ENCODE data around the gene NR6A1.

The NR6A1 gene

DNA sequence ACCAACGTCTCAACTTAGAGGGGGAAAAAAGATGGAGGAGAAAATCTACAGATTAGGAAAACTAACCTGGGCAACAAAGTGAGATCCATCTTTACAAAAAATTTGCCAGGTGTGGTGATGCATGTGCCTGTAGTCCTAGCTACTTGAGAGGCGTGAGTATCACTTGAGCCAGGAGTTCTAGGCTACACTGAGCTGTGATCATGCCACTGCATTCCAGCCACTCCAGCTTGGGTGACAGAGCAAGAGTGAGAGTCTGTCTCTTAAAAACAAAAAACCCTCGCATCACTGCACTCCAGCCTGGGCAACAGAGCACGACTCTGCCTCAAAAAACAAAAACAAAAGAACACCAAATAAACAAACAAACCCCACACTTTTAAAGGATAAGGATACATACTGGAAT is 165.9 kb downstream of the NR6A1 start:
- WGBS, 2 donors (ENCODE audit: extremely low coverage in 2 of 2, insufficient read length in 2 of 2, insufficient replicate concordance in 1 of 2), result no CpG with 5 or more reads among the region's 4 CpGs
- Histone ChIP-seq H4K8ac (ENCODE audit: low read depth, low read length) (no peak overlapping the region), H2BK12ac (ENCODE audit: low read length) (no peak overlapping the region), H3K9ac (ENCODE audit: low read depth, low read length, poor library complexity) (no peak overlapping the region), H3K14ac (ENCODE audit: low read length) (no peak overlapping the region), H3K9me3 (replicated peaks in 1 of 2; ENCODE audit: control insufficient read depth in 2 of 2, insufficient read depth in 1 of 2, low read depth in 1 of 2, low read length in 2 of 2) (no peaks in the 10 kb centered on the region), H3K79me1 (ENCODE audit: low read depth, low read length) (no peaks in the 10 kb centered on the region), H2AFZ (ENCODE audit: low read length) (no peak overlapping the region), H3K27ac (replicated peaks; ENCODE audit: low read length) (no peak overlapping the region), H3K4me1 (ENCODE audit: control insufficient read depth in 2 of 2, insufficient read depth in 1 of 2, low read depth in 1 of 2, low read length in 2 of 2) (no peaks in the 10 kb centered on the region), H3K23ac (ENCODE audit: low read depth, low read length, poor library complexity) (no peak overlapping the region), H2AK5ac (ENCODE audit: low read depth, low read length) (no peak overlapping the region), H3K27me3 (ENCODE audit: control insufficient read depth in 3 of 3, insufficient read depth in 3 of 3, low read depth in 1 of 3, low read length in 3 of 3) (no peaks in the 10 kb centered on the region), H3K4me3 (ENCODE audit: low read length in 2 of 2) (no peak overlapping the region), H3K18ac (ENCODE audit: low read length) (no peak overlapping the region), H3K36me3 (replicated peaks in 1 of 2; ENCODE audit: control insufficient read depth in 2 of 2, insufficient read depth in 2 of 2, low read length in 2 of 2) (no peaks in the 10 kb centered on the region), H2BK15ac (ENCODE audit: low read length) (no peak overlapping the region), H4K91ac (ENCODE audit: low read depth, low read length, poor library complexity) (no peak overlapping the region), H2BK5ac (ENCODE audit: low read length) (no peak overlapping the region), H3K4ac (ENCODE audit: low read length) (no peak overlapping the region), H2BK120ac (ENCODE audit: low read depth, low read length) (no peak overlapping the region), H3K4me2 (ENCODE audit: insufficient read depth, low read length, poor library complexity, severe bottlenecking) (no peak overlapping the region)
- DNase-seq (ENCODE audit: low spot score), result no peak

- Histone ChIP-seq H3K4ac (ENCODE audit: low read length) (no peak overlapping the region), H3K14ac (ENCODE audit: low read length) (no peak overlapping the region), H3K9me3 (replicated peaks in 1 of 2; ENCODE audit: control insufficient read depth in 2 of 2, insufficient read depth in 1 of 2, low read depth in 1 of 2, low read length in 2 of 2) (no peaks in the 10 kb centered on the region), H2BK5ac (ENCODE audit: low read length) (no peak overlapping the region), H3K27ac (replicated peaks; ENCODE audit: low read length) (no peak overlapping the region), H3K9ac (ENCODE audit: low read depth, low read length, poor library complexity) (no peak overlapping the region), H3K36me3 (replicated peaks in 1 of 2; ENCODE audit: control insufficient read depth in 2 of 2, insufficient read depth in 2 of 2, low read length in 2 of 2) (no peaks in the 10 kb centered on the region), H3K18ac (ENCODE audit: low read length) (no peak overlapping the region), H4K91ac (ENCODE audit: low read depth, low read length, poor library complexity) (no peak overlapping the region), H3K27me3 (ENCODE audit: control insufficient read depth in 3 of 3, insufficient read depth in 3 of 3, low read depth in 1 of 3, low read length in 3 of 3) (no peaks in the 10 kb centered on the region), H3K23ac (ENCODE audit: low read depth, low read length, poor library complexity) (no peak overlapping the region), H3K79me1 (ENCODE audit: low read depth, low read length) (no peaks in the 10 kb centered on the region), H3K4me1 (ENCODE audit: control insufficient read depth in 2 of 2, insufficient read depth in 1 of 2, low read depth in 1 of 2, low read length in 2 of 2) (no peaks in the 10 kb centered on the region), H2BK15ac (ENCODE audit: low read length) (no peak overlapping the region), H2AFZ (ENCODE audit: low read length) (no peak overlapping the region), H2AK5ac (ENCODE audit: low read depth, low read length) (no peak overlapping the region), H3K4me3 (ENCODE audit: low read length in 2 of 2) (no peak overlapping the region), H3K4me2 (ENCODE audit: insufficient read depth, low read length, poor library complexity, severe bottlenecking) (no peak overlapping the region), H2BK12ac (ENCODE audit: low read length) (no peak overlapping the region), H4K8ac (ENCODE audit: low read depth, low read length) (no peak overlapping the region), H2BK120ac (ENCODE audit: low read depth, low read length) (no peak overlapping the region)
- WGBS, 2 donors (ENCODE audit: extremely low coverage in 2 of 2, insufficient read length in 2 of 2, insufficient replicate concordance in 1 of 2), result no CpG with 5 or more reads among the region's 2 CpGs
- no peak for DNase-seq (ENCODE audit: low spot score)
Measured at GRCh38 chr9:124602632-124603031, 168.5 kb downstream of the NR6A1 start.

GRCh38 chr9:124602204-124602603 is 168.9 kb downstream of the NR6A1 start:
- no peak overlapping the region for H3K9ac ChIP-seq (ENCODE audit: low read depth, low read length, poor library complexity)
- no peak overlapping the region for H4K91ac ChIP-seq (ENCODE audit: low read depth, low read length, poor library complexity)
- no peak overlapping the region for H3K23ac ChIP-seq (ENCODE audit: low read depth, low read length, poor library complexity)
- H3K27me3 ChIP-seq (ENCODE audit: control insufficient read depth in 3 of 3, insufficient read depth in 3 of 3, low read depth in 1 of 3, low read length in 3 of 3), result no peaks in the 10 kb centered on the region
- H3K9me3 ChIP-seq (replicated peaks in 1 of 2; ENCODE audit: control insufficient read depth in 2 of 2, insufficient read depth in 1 of 2, low read depth in 1 of 2, low read length in 2 of 2), result no peaks in the 10 kb centered on the region
- H3K79me1 ChIP-seq (ENCODE audit: low read depth, low read length), result no peaks in the 10 kb centered on the region
- peaks cover 0 to 2% of the 10 kb centered on the region in 2 donors for H3K4me1 ChIP-seq (ENCODE audit: control insufficient read depth in 2 of 2, insufficient read depth in 1 of 2, low read depth in 1 of 2, low read length in 2 of 2)
- no peak overlapping the region for H2AFZ ChIP-seq (ENCODE audit: low read length)
- H3K4me3 ChIP-seq (ENCODE audit: low read length in 2 of 2), result no peak overlapping the region
- H3K36me3 ChIP-seq (replicated peaks in 1 of 2; ENCODE audit: control insufficient read depth in 2 of 2, insufficient read depth in 2 of 2, low read length in 2 of 2), result no peaks in the 10 kb centered on the region
- H2BK5ac ChIP-seq (ENCODE audit: low read length), result no peak overlapping the region
- no peak overlapping the region for H4K8ac ChIP-seq (ENCODE audit: low read depth, low read length)
- no peak overlapping the region for H2BK15ac ChIP-seq (ENCODE audit: low read length)
- no peak overlapping the region for H2BK120ac ChIP-seq (ENCODE audit: low read depth, low read length)
- H3K27ac ChIP-seq (replicated peaks; ENCODE audit: low read length), result no peak overlapping the region
- H3K4me2 ChIP-seq (ENCODE audit: insufficient read depth, low read length, poor library complexity, severe bottlenecking), result no peak overlapping the region
- no peak overlapping the region for H3K4ac ChIP-seq (ENCODE audit: low read length)
- H3K14ac ChIP-seq (ENCODE audit: low read length), result no peak overlapping the region
- H2AK5ac ChIP-seq (ENCODE audit: low read depth, low read length), result no peak overlapping the region
- no peak for DNase-seq (ENCODE audit: low spot score)
- H3K18ac ChIP-seq (ENCODE audit: low read length), result no peak overlapping the region
- no peak overlapping the region for H2BK12ac ChIP-seq (ENCODE audit: low read length)
- WGBS, 2 donors (ENCODE audit: extremely low coverage in 2 of 2, insufficient read length in 2 of 2, insufficient replicate concordance in 1 of 2), result no CpG with 5 or more reads among the region's 2 CpGs

- H3K27me3 ChIP-seq (ENCODE audit: control insufficient read depth in 3 of 3, insufficient read depth in 3 of 3, low read depth in 1 of 3, low read length in 3 of 3), result no peaks in the 10 kb centered on the region
- H3K27ac ChIP-seq (replicated peaks; ENCODE audit: low read length), result no peak overlapping the region
- no peak overlapping the region for H3K23ac ChIP-seq (ENCODE audit: low read depth, low read length, poor library complexity)
- no peak overlapping the region for H4K91ac ChIP-seq (ENCODE audit: low read depth, low read length, poor library complexity)
- H3K4me3 ChIP-seq (ENCODE audit: low read length in 2 of 2), result no peak overlapping the region
- no peak overlapping the region for H3K4ac ChIP-seq (ENCODE audit: low read length)
- H3K18ac ChIP-seq (ENCODE audit: low read length), result no peak overlapping the region
- H3K4me1 ChIP-seq (ENCODE audit: control insufficient read depth in 2 of 2, insufficient read depth in 1 of 2, low read depth in 1 of 2, low read length in 2 of 2), result peaks cover 5 to 10% of the 10 kb centered on the region in 2 donors
- no peaks in the 10 kb centered on the region for H3K79me1 ChIP-seq (ENCODE audit: low read depth, low read length)
- no peak overlapping the region for H4K8ac ChIP-seq (ENCODE audit: low read depth, low read length)
- H3K9me3 ChIP-seq (replicated peaks in 1 of 2; ENCODE audit: control insufficient read depth in 2 of 2, insufficient read depth in 1 of 2, low read depth in 1 of 2, low read length in 2 of 2), result no peaks in the 10 kb centered on the region
- H2AFZ ChIP-seq (ENCODE audit: low read length), result no peak overlapping the region
- no peak for DNase-seq (ENCODE audit: low spot score)
- no peak overlapping the region for H3K9ac ChIP-seq (ENCODE audit: low read depth, low read length, poor library complexity)
- H3K14ac ChIP-seq (ENCODE audit: low read length), result no peak overlapping the region
- H2BK12ac ChIP-seq (ENCODE audit: low read length), result no peak overlapping the region
- no peak overlapping the region for H3K4me2 ChIP-seq (ENCODE audit: insufficient read depth, low read length, poor library complexity, severe bottlenecking)
- H2BK15ac ChIP-seq (ENCODE audit: low read length), result no peak overlapping the region
- no peak overlapping the region for H2AK5ac ChIP-seq (ENCODE audit: low read depth, low read length)
- no peak overlapping the region for H2BK120ac ChIP-seq (ENCODE audit: low read depth, low read length)
- no peaks in the 10 kb centered on the region for H3K36me3 ChIP-seq (replicated peaks in 1 of 2; ENCODE audit: control insufficient read depth in 2 of 2, insufficient read depth in 2 of 2, low read length in 2 of 2)
- H2BK5ac ChIP-seq (ENCODE audit: low read length), result no peak overlapping the region
Measured at GRCh38 chr9:124600407-124600806, 170.7 kb downstream of the NR6A1 start.

Measured in neuronal stem cell (in vitro differentiated cells).